Fibroblast of pulmonary artery (primary cell): ENCODE measurements around the gene F10.

ENCODE experiments used
- DNase-seq: peaks from one replicate; pipeline ENCODE4 v3.0.0-alpha.2; 2010; ENCODE audit warnings: low read depth
- H3K4me3 ChIP-seq: replicated peaks from 2 replicates; pipeline ENCODE4 v1.5.1; 2011; ENCODE audit warnings: low read depth, mild to moderate bottlenecking, control low read depth, low read length, moderate library complexity
- CTCF ChIP-seq: IDR thresholded peaks from 2 replicates; pipeline ENCODE4 v1.5.1; 2011; ENCODE audit warnings: mild to moderate bottlenecking, control low read depth, low read length, inconsistent platforms; ENCODE audit errors: missing control alignments

The F10 gene

GRCh38 chr13:113186061-113186900 lies 63.7 kb downstream of the F10 start:
- no peak overlapping the region for H3K4me3 ChIP-seq
- DNase-seq: no peak

GRCh38 chr13:113187263-113187669 lies 64.7 kb downstream of the F10 start:
- H3K4me3 ChIP-seq: no peak overlapping the region
- peak; percentile 99 for DNase-seq
- no peak for TF ChIP-seq CTCF

More at GRCh38 chr13:113186061-113186900, 63.7 kb downstream of the F10 start:
- TF ChIP-seq CTCF: no peak

GRCh38 chr13:113187883-113188665 lies 65.5 kb downstream of the F10 start:
- TF ChIP-seq CTCF: no peak
- no peak for DNase-seq
- H3K4me3 ChIP-seq: no peak overlapping the region

GRCh38 chr13:113190181-113190580 lies 67.6 kb downstream of the F10 start:
- DNase-seq: no peak
- TF ChIP-seq CTCF: no peak
- H3K4me3 ChIP-seq: no peak overlapping the region

- no peak for DNase-seq
- TF ChIP-seq CTCF: no peak
- no peak overlapping the region for H3K4me3 ChIP-seq
These were observed 69.7 kb downstream of the F10 start for GRCh38 chr13:113192279-113192678.

- no peak overlapping the region for H3K4me3 ChIP-seq
- no peak for TF ChIP-seq CTCF
- peak; percentile 83 for DNase-seq
These were observed 70.3 kb downstream of the F10 start for GRCh38 chr13:113192902-113193301.
